HG03108 (cell line): ENCODE data around the gene RNF126.
A peak's percentile ranks its signal among the peaks of the same experiment; 100 is the strongest.
"Not testable (repeated sequence)": the region's sequence is repeated elsewhere in the genome, so short reads cannot be mapped to it uniquely, and the experiment has no call there.

Experiments used
- ATAC-seq: cut with Tn5 transposase; IDR thresholded peaks from one replicate; pipeline ENCODE4 v1.9.1; 2021; ENCODE audit warnings: moderate library complexity; ENCODE audit not compliant: unreplicated experiment

RNF126 gene

GRCh38 chr19:662962-663681 is at the start of gene RNF126:
TSS of gene RNF126 (minus strand) at chr19:663214. CDS start at chr19:663121, 93 bp downstream.
- peak; percentile 47 for ATAC-seq

- ATAC-seq, result no peak
These were observed 48.2 kb upstream of the RNF126 start for GRCh38 chr19:711254-711653.

- no peak for ATAC-seq
These were observed 47.8 kb upstream of the RNF126 start for GRCh38 chr19:710767-711166.

GRCh38 chr19:709965-710571 is 47.1 kb upstream of the RNF126 start:
- no peak for ATAC-seq

GRCh38 chr19:709196-709964 is 46.4 kb upstream of the RNF126 start:
- ATAC-seq, result no peak

GRCh38 chr19:708154-709143 is 45.4 kb upstream of the RNF126 start, which contains the start of gene PALM:
TSS of gene PALM (plus strand) at chr19:708935. CDS start at chr19:709147, 212 bp downstream.
- no peak for ATAC-seq

- no peak for ATAC-seq
These were observed 41.4 kb upstream of the RNF126 start for GRCh38 chr19:704447-704741.

- peak; percentile 43 for ATAC-seq
These were observed 40.8 kb upstream of the RNF126 start for GRCh38 chr19:703651-704446.

GRCh38 chr19:703329-703650 is 40.3 kb upstream of the RNF126 start:
- no peak for ATAC-seq

GRCh38 chr19:702847-703246 is 39.8 kb upstream of the RNF126 start:
- not testable (repeated sequence) for ATAC-seq

- ATAC-seq, result not testable (repeated sequence)
These were observed 36.9 kb upstream of the RNF126 start for GRCh38 chr19:699885-700284.

GRCh38 chr19:698529-698928 is 35.5 kb upstream of the RNF126 start:
- not testable (repeated sequence) for ATAC-seq

GRCh38 chr19:695352-695949 is 32.4 kb upstream of the RNF126 start, which contains the start of gene PRSS57:
TSS of gene PRSS57 (minus strand) at chr19:695452. CDS start at chr19:695430, 22 bp downstream.
- no peak for ATAC-seq

- ATAC-seq, result no peak
These were observed 31.7 kb upstream of the RNF126 start for GRCh38 chr19:694481-695351.

GRCh38 chr19:690203-690602 is 27.2 kb upstream of the RNF126 start:
- ATAC-seq, result no peak

GRCh38 chr19:688992-689391 is 26.0 kb upstream of the RNF126 start:
- ATAC-seq, result no peak

- ATAC-seq, result no peak
These were observed 25.2 kb upstream of the RNF126 start for GRCh38 chr19:688214-688613.

GRCh38 chr19:687569-688166 is 24.7 kb upstream of the RNF126 start:
- no peak for ATAC-seq
